GM12878 (cell line): ENCODE data around the gene GLIPR1L1. TPM values are rescaled to one million over a fixed set of nuclear protein-coding genes. Genes with fewer than 3 reads are reported as not detected.

Experiments
- ASH2L ChIP-seq: fragments of 300-600, 200-600 bp; sonication (generic); IDR thresholded peaks from 2 replicates; pipeline ENCODE4 v1.6.1; 2017; ENCODE audit warnings: low read depth, mild to moderate bottlenecking, borderline replicate concordance
- CREB1 ChIP-seq: IDR thresholded peaks from 2 replicates; pipeline ENCODE4 v1.6.1; 2012; ENCODE audit warnings: low read depth, mild to moderate bottlenecking, inconsistent platforms
- CREM ChIP-seq: IDR thresholded peaks from 2 replicates; pipeline ENCODE4 v1.6.1; 2014; ENCODE audit warnings: antibody characterized with exemption, low read depth
- EGR1 ChIP-seq, 2 experiments: IDR thresholded peaks; 1 replicate in 1 of 2; 2 replicates in 1 of 2; pipeline ENCODE4 v1.6.1; 2011 to 2012; ENCODE audit warnings: low read depth in 2 of 2, low read length in 2 of 2, borderline replicate concordance in 1 of 2, mild to moderate bottlenecking in 1 of 2, moderate library complexity in 1 of 2
- JUND ChIP-seq: IDR thresholded peaks from 2 replicates; pipeline ENCODE4 v1.6.1; 2012; ENCODE audit warnings: low read depth, mild to moderate bottlenecking, low read length, improper control_type of control experiment, moderate library complexity
- KLF5 ChIP-seq: fragments of 450-650 bp; IDR thresholded peaks from 2 replicates; pipeline ENCODE4 v1.6.1; 2014; ENCODE audit warnings: mild to moderate bottlenecking; ENCODE audit not compliant: partially characterized antibody
- MLLT1 ChIP-seq: fragments of 450-650 bp; IDR thresholded peaks from 2 replicates; pipeline ENCODE4 v1.6.1; 2016; ENCODE audit warnings: mild to moderate bottlenecking
- MTA2 ChIP-seq: fragments of 450-650 bp; IDR thresholded peaks from 2 replicates; pipeline ENCODE4 v1.6.1; 2016; ENCODE audit warnings: low read depth, mild to moderate bottlenecking, moderate library complexity
- PAX5 ChIP-seq: IDR thresholded peaks from 2 replicates; pipeline ENCODE4 v1.6.1; 2011; ENCODE audit warnings: low read depth, low read length, borderline replicate concordance
- POLR2AphosphoS5 ChIP-seq: IDR thresholded peaks from 2 replicates; pipeline ENCODE4 v1.6.1; 2011; ENCODE audit warnings: mild to moderate bottlenecking, low read length, inconsistent platforms
- PRDM15 ChIP-seq: fragments of 450-650 bp; formaldehyde crosslinking; IDR thresholded peaks from 2 replicates; pipeline ENCODE4 v1.4.0; 2020; ENCODE audit warnings: mild to moderate bottlenecking, moderate library complexity
- RFX5 ChIP-seq: IDR thresholded peaks from 2 replicates; pipeline ENCODE4 v1.6.1; 2011; ENCODE audit warnings: low read depth, low read length, improper control_type of control experiment
- SIN3A ChIP-seq: IDR thresholded peaks from 2 replicates; pipeline ENCODE4 v1.6.1; 2012; ENCODE audit warnings: low read depth, low read length, improper control_type of control experiment
- SKIL ChIP-seq: fragments of 450-650 bp; IDR thresholded peaks from 2 replicates; pipeline ENCODE4 v1.6.1; 2017; ENCODE audit warnings: mild to moderate bottlenecking, low read depth, inconsistent platforms; ENCODE audit not compliant: poor library complexity, severe bottlenecking
- SMC3 ChIP-seq: IDR thresholded peaks from 2 replicates; pipeline ENCODE4 v1.6.1; 2011; ENCODE audit warnings: low read length, improper control_type of control experiment, borderline replicate concordance
- SUPT20H ChIP-seq: IDR thresholded peaks from 2 replicates; pipeline ENCODE4 v1.6.1; 2011; ENCODE audit warnings: low read depth, mild to moderate bottlenecking, low read length, moderate library complexity, borderline replicate concordance; ENCODE audit not compliant: control insufficient read depth
- TAF1 ChIP-seq: IDR thresholded peaks from 2 replicates; pipeline ENCODE4 v1.6.1; 2011; ENCODE audit warnings: mild to moderate bottlenecking, low read depth, low read length, borderline replicate concordance
- YY1 ChIP-seq: IDR thresholded peaks from 2 replicates; pipeline ENCODE4 v1.6.1; 2011; ENCODE audit warnings: low read depth, mild to moderate bottlenecking, low read length
- ZBTB4 ChIP-seq: fragments of 450-650 bp; formaldehyde crosslinking; IDR thresholded peaks from 2 replicates; pipeline ENCODE4 v1.4.0; 2022; ENCODE audit warnings: mild to moderate bottlenecking, moderate library complexity
- polyA plus RNA-seq, 11 experiments: library from polyadenylated mRNA; depleted of rRNA in 4 of 11; unstranded in 6 of 11; stranded (reverse) in 5 of 11; fragments of >200 nt; fragmentation: Nextera tagmentation in 4 of 11; fragmentation: Illumina TruSeq in 1 of 11; extraction: Ambion mirVana in 4 of 11; extraction: Trizol in 1 of 11; gene quantifications; 1 replicate in 1 of 11; 2 replicates in 10 of 11; pipeline versions ENCODE4 v1.2.1 to v1.2.3, GENCODE V29; 2011 to 2016; ENCODE audit warnings: inconsistent platforms in 2 of 11, missing spikeins in 2 of 11, low read depth in 1 of 11
- total RNA-seq, 4 experiments: library from RNA; depleted of rRNA in 3 of 4; stranded (reverse); fragments of >200 nt in 3 of 4; fragmentation: Illumina TruSeq in 1 of 4; extraction: Trizol in 1 of 4; gene quantifications; 2 replicates each; pipeline versions ENCODE4 v1.2.1 to v1.2.3, GENCODE V29; 2013 to 2021

Gene GLIPR1L1
- total and polyA plus RNA-seq, 10 of the 15 experiments (the other 5 are each of a cell fraction or from before 2014, with no cell fraction given): 0.10 to 0.47 (median 0.13) TPM; not detected in 7

GRCh38 chr12:75390899-75391538, 56.5 kb downstream of the GLIPR1L1 start, which contains the start of gene GLIPR1L2 (continued):
- TF ChIP-seq PRDM15 (CRISPR knock-in tag) (no peak), CREB1 (peak; percentile 93), YY1 (peak; percentile 80), MLLT1 (0 out of 2 replicates have a peak, but pooled peaks have one; percentile 22), CREM (peak; percentile 75), RFX5 (0 out of 2 replicates have a peak, but pooled peaks have one; percentile 51), MTA2 (0 out of 2 replicates have a peak, but pooled peaks have one; percentile 38), ASH2L (no peak), SMC3 (peak; percentile 60), SUPT20H (no peak), SIN3A (0 out of 2 replicates have a peak, but pooled peaks have one; percentile 59), PAX5 (peak; percentile 58; the same call in 1 of the 2 replicates), SKIL (no peak), TAF1 (no peak), JUND (no peak), POLR2AphosphoS5 (peak; percentile 49; the same call in 1 of the 2 replicates), ZBTB4 (CRISPR knock-in tag) (no peak), EGR1 (IDR thresholded peaks at IDR 0.05; ENCODE audit: borderline replicate concordance in 1 of 2, low read depth in 2 of 2, low read length in 2 of 2) (no peak), KLF5 (no peak)
